ENCODE data around the gene GCHFR.
A peak's percentile ranks its signal among the peaks of the same experiment; 100 is the strongest.

GCHFR gene

DNA sequence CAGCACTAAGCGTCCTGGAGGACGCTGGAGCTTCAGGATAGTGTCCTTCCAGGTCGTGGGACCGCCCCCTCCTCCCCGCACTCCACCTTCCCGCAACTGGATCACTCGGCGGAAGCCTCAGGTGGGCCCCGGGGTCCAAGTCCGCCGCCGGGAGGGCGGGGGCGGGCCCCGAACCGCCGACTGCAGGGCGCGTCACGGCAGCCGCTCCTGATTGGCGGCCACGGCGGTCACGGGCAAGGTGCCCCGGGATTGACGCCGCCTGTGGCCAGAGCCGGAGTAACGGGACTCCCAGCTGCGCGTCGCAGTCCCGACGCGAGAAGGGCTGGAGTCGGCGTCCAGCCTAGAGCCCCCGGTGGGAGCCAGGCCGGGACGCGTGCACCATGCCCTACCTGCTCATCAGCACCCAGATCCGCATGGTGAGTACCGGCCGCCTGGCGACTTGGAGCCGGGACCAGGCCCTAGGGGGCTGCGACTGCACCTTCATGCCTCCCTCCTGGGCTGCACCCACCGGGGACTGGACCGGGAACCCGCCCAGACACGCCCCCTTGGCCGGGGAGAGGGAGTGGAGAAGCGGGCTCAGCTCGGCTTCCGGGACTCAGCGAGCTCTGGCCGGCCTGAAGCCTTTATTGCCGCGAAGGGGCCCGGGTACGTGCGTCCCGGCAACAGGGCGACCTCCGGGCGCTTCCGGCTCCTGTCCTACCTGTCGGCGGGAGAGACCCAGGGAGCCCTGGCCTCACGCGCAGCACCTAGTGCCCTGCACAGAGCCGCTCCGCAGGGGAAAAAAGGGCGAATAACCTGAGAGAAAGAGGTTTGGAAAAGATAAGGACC, at the start of gene GCHFR:
Gene GCHFR (plus strand): TSS at position 268 of the 828 bp plus-strand sequence. CDS start 113 bp downstream, at position 381.
- peak; percentile 86 for DNase-seq

DNA sequence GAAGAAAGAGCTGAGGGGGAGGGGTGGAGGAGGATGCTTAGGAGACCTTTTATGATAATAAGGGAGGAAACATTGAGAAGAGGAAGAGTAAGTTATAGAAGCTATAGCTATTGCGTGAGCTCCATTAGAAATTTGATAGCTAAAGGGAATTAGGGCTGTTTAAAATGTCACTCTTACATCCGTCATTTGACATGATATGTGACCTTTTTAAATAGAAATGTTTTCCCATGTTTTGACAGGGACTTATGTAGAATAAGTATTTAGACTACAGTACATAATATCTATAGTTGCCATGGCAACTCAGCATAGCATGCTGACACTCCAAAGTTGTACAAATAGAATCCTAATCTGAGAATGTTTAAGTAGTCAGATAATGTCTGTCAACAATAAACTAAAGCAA, 49.7 kb upstream of the GCHFR start:
- no peak for DNase-seq

DNA sequence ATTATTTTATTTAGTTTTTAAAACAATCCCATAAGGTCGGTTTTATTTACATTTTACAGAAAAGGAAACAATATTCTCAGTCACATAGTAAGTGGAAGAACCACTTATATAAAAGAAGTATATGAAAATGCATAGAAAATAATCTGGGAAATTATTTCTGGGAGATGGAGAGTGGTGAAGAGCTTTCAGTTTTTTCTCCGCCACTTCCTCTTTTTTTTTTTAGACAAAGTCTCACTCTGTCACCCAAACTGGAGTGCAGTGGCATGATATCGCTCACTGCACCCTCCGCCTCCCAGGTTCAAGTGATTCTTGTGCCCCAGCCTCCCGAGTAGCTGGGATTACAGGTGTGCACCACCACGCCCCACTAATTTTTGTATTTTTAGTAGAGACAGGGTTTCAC, 47.7 kb upstream of the GCHFR start:
- DNase-seq, result no peak

DNA sequence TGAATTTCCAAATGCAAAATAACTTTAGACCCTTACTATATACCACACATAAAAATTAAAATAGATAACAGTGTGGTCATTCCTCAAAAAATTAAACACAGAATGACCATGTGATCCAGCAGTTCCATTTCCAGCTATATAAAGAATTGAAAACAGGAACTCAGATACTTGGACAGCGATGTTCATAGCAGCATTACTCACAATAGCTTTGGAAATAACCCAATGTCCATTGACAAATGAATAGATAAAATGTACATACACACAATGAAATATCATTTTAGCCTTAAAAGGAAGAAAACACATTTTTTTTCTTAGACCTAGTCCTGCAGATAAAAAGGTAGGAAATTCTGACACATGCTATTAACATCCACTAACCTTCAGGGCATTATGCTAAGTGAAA, 42.2 kb upstream of the GCHFR start:
- no peak for DNase-seq

DNA sequence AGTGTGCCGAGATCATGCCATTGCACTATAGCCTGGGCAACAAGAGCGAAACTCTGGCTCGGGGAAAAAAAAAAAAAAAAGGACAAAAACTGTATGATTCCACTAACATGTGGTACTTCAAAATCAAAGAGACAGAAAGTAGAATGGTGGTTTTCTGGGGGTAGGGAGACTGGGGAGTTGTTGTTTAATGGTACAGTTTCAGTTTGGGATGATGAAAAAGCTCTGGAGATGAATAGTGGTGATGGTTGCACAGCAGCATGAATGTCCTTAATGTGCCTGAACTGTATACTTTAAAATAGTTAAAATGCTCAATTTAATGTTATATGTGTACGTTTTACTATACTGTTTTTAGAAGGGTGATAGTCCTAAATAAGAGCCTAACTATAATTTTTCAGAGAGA, 41.5 kb upstream of the GCHFR start:
- DNase-seq, result no peak

DNA sequence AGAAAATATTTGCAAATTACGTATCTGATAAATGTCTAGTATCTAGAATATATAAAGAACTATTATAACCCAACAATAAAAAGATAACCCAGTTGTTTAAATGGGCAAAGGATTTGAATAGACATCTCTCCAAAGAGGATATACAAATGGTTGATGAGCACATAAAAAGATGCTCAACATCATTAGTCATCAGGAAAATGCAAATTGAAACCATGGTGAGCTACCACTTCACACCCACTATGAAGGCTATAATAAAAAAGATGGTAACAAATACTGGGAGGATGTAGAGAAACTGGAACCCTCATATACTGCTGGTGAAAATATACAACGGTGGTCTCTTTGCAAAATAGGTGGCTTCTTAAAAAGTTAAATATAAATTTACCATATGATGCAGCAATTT, 40.9 kb upstream of the GCHFR start:
- no peak for DNase-seq

DNA sequence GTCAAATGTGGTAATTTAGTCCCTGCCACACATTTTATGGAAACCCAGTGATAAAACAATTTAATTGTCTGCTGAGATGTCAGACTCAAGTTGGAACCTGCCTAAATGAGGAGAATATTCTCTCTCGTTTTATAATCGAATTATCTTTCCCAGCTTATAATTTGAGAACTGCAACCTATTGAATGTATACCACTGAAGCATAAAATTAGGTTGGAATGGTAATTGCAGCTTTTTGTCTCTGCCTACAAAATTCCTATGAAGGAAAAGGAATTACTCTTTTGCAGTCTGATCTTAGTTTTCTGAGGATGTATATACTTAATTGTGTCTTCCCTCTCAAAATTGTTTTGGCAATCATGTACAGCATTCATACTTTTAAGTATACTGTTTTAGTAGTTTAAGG, 39.9 kb upstream of the GCHFR start:
- no peak for DNase-seq

DNA sequence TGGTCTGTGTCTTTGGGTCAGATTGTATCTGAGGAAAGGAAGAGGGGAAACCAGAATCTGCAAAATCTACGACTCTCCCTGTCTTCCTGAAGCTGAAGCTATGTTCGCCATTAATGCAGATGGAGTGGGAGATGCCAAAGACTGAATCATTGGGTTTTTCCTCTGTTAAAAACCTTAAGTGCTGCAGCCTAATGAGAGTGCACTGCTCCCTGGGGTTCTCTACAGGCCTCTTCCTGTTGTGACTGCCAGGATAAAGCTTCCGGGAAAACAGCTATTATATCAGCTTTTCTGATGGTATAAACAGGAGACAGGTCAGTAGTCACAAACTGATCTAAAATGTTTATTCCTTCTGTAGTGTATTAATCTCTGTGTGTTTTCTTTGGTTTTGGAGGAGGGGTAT, 32.8 kb upstream of the GCHFR start:
- DNase-seq, result no peak

DNA sequence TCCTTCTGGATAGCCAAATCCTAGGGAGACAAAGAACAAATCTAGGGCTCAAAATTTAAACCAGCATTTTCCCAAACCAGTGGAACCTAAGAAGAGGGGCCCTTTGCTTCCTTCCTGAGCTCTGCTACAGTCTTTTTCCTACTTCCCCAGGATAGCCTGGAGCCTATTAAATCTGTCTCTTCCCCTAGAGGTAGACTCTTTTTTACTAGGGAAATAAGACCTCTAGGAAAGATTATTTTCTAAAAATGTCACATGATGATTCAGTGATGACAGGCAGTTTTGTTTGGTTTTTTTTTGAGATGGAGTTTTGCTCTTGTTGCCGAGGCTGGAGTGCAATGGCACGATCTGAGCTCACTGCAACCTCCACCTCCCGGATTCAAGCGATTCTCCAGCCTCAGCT, 27.3 kb upstream of the GCHFR start:
- DNase-seq, result no peak

DNA sequence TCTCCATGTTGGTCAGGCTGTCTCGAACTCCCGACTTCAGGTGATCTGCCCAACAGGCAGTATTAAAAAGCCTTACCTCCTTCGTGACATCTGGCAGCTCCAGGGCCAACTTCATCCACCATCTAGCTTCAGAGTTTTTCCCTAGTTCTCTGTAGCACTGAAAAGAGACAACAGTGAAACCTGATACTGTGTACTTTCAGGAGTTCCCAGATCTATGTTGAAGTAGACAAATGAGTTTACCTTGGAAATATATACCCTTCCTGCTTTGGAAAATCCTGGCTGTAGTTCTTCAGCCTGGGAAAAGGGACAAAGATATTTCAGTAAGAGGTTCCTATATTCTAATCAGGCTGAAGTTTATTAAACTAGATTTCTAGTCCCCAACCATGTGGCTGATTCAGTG, 26.8 kb upstream of the GCHFR start:
- no peak for DNase-seq

DNA sequence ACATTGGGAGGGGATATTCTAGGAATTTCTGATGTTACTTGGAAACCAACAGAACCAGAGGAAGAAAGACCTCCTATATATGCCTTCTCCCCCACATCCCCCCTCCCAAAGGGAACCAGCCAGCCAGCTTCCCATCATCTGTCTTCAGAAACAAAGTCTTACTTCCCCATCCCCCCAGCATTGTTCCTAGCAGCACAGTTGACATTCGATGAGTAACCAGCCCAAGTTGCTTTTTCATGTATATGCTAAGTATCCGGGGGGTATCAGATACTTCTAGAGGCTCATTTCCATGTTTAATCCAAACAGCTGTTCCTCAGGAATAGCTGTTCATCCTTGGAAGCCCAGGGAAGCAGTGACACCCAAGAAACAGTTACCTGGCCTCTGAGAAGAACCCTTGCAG, 24.8 kb upstream of the GCHFR start:
- DNase-seq, result no peak

DNA sequence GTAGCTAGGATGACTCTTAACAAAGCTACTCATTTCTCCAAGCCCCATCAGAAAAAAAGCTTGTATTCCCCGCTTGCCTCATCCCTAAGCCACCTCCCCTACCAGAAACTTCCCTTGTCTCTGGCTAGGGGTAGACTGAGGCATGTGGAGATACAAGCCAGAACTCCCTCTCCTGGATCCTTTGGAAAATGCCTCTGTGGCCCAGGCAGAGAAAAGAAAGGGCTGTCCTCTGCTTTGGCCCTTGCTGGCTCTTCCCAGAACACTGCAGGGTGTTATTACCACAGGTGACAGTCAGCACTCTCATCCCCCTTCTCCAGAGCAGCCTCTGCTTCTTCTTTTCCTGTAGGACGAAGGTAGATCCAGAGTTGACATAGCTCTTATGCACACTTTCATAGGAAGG, 24.0 kb upstream of the GCHFR start:
- no peak for DNase-seq

DNA sequence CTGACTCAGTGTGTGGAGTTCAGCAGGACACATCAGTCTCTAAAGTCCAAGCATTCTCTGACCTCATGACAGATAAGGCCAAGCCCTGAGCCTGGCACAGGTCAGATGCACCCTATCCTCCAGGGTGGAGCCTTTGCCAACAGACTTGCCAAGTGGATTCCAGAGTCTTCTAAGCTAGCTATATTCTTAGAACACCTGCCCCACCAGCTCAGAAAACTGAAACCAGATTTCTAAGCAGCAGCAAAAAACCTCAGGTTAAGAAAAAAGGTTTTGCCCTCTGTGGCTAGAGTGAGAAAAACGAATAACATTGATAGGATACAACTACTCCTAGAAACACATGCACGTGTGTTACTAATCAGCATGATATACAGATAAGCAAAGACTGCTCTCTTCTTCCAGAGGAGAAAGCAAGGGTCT, 20.4 kb upstream of the GCHFR start:
- no peak for DNase-seq

DNA sequence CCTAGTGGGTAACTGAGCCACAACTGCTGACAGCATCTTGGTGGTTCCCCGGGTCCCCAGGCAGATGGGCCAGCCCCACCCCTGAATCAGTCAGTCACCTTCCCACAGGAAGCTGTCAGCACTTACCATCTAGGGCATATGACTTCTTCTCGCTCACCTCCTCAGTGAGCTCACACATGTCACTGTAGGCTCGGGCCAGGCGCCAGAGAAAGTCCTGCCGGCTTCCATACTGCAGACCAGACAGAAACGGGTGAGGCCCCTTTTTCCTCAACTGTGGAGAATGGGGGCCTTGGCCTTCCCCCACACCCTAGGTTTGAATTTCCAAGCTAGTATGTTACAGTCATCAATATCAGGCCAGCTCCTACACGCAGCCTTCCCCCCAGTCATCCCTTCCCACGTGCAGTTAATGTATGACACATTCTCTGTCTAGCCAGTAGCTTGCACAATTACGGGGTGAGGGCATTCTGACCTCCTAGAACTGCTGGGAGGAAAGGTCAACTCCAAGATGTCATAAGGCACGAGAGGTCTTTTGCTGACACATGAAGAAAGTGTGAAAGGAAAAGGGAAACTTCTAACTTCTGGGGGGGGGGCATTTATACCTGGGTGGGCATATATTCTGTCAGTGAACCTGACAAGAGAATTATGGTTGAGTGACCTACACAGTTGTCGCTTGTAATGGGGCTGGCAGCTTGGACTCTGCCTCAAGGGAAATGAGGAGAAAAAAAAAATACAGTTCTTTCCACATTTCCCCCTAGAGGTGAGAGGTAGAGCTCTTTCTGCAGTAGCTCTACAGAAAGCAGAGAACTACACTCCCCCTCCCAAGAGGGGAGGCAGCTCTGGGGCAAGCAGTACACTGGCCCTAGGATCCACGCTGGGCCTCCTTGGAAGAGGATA, 19.7 kb upstream of the GCHFR start:
- no peak for DNase-seq

DNA sequence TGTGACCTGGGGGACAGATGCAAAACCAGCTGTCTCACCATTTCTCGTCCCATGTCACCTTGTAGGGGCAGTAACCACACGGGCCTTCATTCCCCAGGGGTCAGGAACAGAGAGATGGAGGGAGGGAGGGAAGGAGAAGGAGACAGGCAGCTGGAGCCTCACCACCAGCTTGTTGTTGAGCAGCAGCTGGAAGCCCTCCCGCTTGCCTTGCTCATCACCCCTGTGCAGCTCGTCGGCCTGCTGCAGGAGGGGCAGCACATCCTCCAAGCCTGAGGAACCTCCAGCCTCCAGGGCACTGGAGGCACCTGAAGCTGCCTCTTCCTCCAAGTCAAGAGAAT, 19.1 kb upstream of the GCHFR start:
- DNase-seq, result no peak

DNA sequence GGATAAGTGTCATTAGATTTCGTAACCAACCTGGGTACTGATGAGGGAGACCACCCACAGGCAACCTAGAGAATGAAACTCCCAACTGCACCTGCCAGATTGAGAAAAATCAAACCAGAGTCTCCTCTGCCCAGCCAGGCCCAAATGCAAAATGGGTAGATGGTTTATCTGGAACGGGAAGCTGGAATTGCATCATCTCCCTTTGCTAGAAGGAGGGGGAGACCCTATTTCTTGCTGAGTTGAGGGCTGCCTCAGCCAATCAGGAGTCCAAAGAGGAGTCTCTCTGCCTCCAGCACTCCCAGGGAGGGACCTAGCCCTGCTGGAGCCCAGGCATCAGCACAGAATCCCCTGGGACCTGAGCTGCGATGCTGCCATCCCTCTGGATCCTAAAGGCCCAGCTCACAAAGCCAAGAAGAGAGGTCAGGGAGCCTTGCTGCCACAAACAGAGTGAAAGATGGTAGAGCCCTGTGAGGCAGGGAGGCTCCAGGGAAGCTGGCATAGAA, 16.9 kb upstream of the GCHFR start:
- no peak for DNase-seq

DNA sequence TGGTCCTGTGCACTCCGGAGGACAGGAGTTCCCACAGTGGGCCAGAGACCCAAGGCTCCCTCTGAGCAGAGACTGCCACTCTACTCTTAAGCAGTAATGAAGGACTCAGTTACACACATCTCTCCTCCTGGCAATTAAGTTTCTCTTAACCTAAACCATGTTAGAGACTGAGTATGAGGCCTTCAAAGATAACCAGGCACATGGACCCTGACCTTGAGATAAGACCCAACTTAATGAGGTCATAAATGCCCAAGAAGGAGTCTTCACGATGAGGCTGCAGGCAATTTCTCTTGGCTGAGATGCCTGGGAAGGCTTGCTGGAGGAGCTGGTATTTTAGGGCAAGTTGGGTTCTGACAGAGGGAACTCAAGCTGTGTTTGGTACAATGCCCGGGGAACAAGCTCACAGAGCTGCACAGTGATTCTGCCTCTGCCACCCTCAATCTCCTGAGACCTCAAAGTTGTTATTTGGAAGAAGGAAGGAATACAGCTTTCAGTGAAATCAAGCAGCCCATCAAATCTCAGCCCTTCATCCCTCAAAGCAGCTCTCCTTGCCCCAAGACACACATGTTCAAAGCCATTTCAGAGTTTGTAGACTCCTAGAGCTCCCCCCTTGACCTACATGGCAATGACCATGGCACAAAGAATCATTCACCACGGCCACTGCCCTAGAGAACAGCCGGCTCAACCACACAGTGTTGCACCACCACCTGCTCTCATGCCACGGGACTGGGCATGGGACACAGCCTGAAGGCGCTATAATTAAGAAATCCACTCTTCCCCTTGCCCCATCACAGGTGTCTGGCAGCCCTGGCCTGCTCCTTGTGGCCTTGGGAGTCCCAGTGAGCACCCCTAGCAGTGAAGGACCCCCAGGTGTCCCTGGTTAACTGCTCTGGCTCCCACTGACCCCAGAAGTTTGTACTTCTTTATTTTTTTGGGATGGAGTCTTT, 15.9 kb upstream of the GCHFR start:
- no peak for DNase-seq

DNA sequence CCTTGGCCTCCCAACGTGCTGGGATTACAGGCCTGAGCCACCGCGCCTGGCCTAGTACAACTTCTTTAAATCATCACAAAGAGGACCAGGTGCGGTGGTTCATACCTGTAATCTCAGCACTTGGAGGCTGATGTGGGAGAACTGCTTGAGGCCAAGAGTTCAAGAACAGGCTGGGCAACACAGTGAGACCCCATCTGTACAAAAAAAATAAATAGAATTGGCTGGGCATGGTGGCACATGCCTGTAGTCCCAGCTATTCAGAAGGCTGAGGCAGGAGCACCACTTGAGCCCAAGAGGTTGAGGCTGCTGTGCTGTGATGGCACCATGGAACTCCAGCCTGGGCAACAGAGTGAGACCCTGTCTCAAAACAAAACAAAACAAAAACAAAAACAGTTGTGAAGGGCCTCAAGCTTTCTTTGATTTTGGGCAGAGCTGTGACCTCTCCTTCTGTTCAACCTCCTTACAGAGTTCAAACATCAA, 14.7 kb upstream of the GCHFR start:
- no peak for DNase-seq

DNA sequence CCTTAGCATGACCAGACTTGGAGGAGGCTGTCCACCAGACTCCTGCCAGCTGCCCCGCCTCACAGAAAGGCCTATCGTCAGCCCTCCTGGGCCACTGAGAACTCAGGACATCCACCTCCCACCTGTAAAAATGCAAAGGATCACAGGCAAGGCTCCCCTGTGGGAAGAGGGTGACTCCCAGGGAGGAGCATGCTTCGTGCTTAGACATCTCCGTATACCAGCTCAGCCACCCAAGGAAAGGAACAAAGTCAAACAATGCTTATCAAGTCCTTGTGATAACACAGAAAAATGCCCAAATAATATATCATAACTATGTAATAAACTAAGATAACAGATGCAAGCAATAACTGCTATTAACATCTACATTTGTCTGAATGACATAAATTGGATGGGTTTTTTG, 13.0 kb upstream of the GCHFR start:
- no peak for DNase-seq

DNA sequence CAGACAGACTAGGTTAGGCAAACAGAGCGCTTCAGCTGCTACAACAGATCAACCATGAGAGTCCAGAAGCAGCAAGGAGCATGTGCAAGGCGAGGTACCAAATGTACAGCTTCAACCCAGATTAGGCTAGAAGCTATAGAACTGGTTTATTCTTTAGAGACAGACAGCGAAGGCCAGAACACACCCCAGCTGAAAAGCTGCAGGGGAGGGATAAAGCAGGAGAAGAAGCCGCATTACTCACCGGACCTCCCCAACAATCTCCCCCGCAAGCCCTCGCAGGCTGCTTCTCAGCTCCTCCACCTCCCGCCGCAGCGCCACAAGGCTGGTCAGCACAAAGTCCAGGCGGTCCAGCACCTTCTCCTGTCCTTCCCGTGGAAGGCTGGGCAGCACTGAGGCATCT, 12.1 kb upstream of the GCHFR start:
- DNase-seq, result no peak

DNA sequence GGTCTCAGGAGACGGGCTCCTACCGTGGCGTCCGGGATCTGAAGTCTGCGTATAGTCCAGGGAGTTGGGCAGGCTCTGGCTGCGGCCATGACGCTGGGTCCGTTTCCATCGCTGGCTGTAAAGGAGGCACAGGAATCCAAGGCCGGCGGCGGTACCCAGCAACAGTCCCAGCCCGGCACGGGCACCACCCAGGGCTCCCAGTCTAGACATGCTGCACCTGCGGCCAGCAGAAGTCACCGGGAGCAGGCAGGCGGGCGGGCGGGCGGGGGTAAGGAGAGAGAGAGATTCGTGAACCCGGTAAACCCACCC, 9.3 kb upstream of the GCHFR start:
- no peak for DNase-seq

DNA sequence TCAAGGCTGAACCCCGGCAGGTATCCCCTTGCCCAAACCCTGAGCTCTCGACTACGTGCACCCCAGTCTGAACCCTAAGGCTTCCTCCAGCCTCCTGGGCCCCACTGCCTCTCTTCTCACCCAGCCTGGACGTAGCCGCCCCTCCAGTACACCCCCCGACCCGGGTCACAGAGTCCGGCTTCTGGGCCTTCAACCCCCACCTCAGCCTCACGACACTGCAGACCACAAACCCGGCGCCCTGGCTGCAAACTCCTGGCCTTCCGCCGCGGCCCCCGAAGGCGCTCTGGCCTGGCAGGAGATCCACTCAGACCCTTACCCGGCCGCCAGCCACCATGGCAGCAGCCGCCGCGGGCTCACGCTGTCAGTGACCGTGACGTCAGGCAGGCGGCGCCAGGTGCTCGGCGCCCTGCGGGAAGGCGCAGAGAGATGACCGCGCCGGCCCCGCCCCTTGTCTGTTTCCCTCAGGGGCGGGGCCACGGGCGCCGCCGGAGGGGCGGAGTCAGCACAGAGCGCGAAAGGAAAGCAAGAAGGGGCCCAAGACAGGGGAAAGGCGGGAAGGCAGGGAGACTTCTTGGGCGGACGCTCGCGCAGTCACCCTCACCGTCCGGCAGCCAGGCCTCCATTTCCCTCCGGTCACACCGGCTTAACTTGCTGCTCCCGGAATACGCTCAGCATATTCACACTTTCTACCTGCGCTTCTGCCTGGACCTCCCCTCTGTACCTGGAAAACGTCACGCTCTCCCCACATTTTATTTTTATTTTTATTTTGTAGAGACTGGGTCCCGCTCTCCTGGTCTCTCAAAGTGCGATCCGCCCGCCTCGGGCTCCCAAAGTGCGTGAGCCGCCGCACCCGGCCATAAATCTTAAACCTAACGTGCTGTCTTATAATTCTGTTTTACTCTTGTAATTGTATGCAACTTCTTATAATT, 8.7 kb upstream of the GCHFR start, which contains the start of gene RMDN3:
Gene RMDN3 (minus strand): TSS at position 372 of the 929 bp plus-strand sequence. CDS start 471 bp downstream, outside the sequence.
- DNase-seq, result peak; percentile 97

All from right forelimb (tissue), 1 donor.